Mesenchymal stem cell (in vitro differentiated cells and primary cell): ENCODE measurements around the gene TRIM37.

Experiments
- DNase-seq: peaks from one replicate; pipeline ENCODE4 v3.0.0-alpha.2; 2013
- H2AFZ ChIP-seq: one replicate; pipeline ENCODE4 v1.6.1; 2013; ENCODE audit warnings: low read depth, mild to moderate bottlenecking, control low read depth, inconsistent platforms, low read length, moderate library complexity
- H2AK5ac ChIP-seq: 2 replicates; pipeline ENCODE4 v1.6.1; 2013; ENCODE audit warnings: low read length, moderate library complexity, mild to moderate bottlenecking, inconsistent platforms; ENCODE audit not compliant: severe bottlenecking
- H2BK120ac ChIP-seq: one replicate; pipeline ENCODE4 v1.6.1; 2013; ENCODE audit warnings: low read depth, mild to moderate bottlenecking, inconsistent platforms, low read length, moderate library complexity
- H2BK12ac ChIP-seq, 2 experiments: one replicate each; pipeline ENCODE4 v1.6.1; 2013; ENCODE audit warnings: inconsistent platforms in 2 of 2, low read length in 2 of 2, mild to moderate bottlenecking in 2 of 2, moderate library complexity in 2 of 2, control low read depth in 1 of 2
- H2BK15ac ChIP-seq: one replicate; pipeline ENCODE4 v1.6.1; 2013; ENCODE audit warnings: mild to moderate bottlenecking, low read depth, inconsistent platforms; ENCODE audit not compliant: poor library complexity, severe bottlenecking
- H2BK5ac ChIP-seq: 2 replicates; pipeline ENCODE4 v1.6.1; 2013; ENCODE audit warnings: low read depth, mild to moderate bottlenecking, low read length, control low read depth, inconsistent platforms; ENCODE audit not compliant: poor library complexity, severe bottlenecking
- H3K14ac ChIP-seq, 2 experiments: one replicate each; pipeline ENCODE4 v1.6.1; 2013; ENCODE audit warnings: inconsistent platforms in 2 of 2, low read length in 2 of 2, control low read depth in 1 of 2, mild to moderate bottlenecking in 1 of 2, moderate library complexity in 1 of 2
- H3K18ac ChIP-seq, 2 experiments: one replicate each; pipeline ENCODE4 v1.6.1; 2013; ENCODE audit warnings: inconsistent platforms in 2 of 2, low read length in 2 of 2, control low read depth in 1 of 2, low read depth in 1 of 2, mild to moderate bottlenecking in 1 of 2
- H3K23ac ChIP-seq, 2 experiments: one replicate each; pipeline ENCODE4 v1.6.1; 2013; ENCODE audit warnings: inconsistent platforms in 2 of 2, low read length in 2 of 2, mild to moderate bottlenecking in 2 of 2, moderate library complexity in 2 of 2, control low read depth in 1 of 2
- H3K27ac ChIP-seq: 2 replicates; pipeline ENCODE4 v1.5.1; 2013; ENCODE audit warnings: mild to moderate bottlenecking, moderate library complexity, low read length, control low read depth, inconsistent platforms; ENCODE audit not compliant: poor library complexity, severe bottlenecking
- H3K27me3 ChIP-seq, 2 experiments: 2 replicates each; pipeline versions ENCODE4 v1.6.1 to v1.7.0; 2013; ENCODE audit warnings: low read length in 2 of 2, mild to moderate bottlenecking in 2 of 2, moderate library complexity in 2 of 2, control low read depth in 1 of 2, inconsistent platforms in 1 of 2; ENCODE audit not compliant: control insufficient read depth in 1 of 2, insufficient read depth in 1 of 2
- H3K36me3 ChIP-seq, 2 experiments: 2 replicates each; pipeline versions ENCODE4 v1.6.1 to v1.7.0; 2013; ENCODE audit warnings: low read length in 2 of 2, control low read depth in 1 of 2, inconsistent platforms in 1 of 2, low read depth in 1 of 2, mild to moderate bottlenecking in 1 of 2; ENCODE audit not compliant: insufficient read depth in 2 of 2, control insufficient read depth in 1 of 2
- H3K4ac ChIP-seq, 2 experiments: one replicate each; pipeline ENCODE4 v1.6.1; 2013; ENCODE audit warnings: inconsistent platforms in 2 of 2, low read length in 2 of 2, mild to moderate bottlenecking in 2 of 2, moderate library complexity in 2 of 2, control low read depth in 1 of 2, low read depth in 1 of 2
- H3K4me1 ChIP-seq: 2 replicates; pipeline ENCODE4 v1.6.1; 2013; ENCODE audit warnings: low read depth, low read length, control low read depth; ENCODE audit not compliant: control insufficient read depth, insufficient read depth
- H3K4me2 ChIP-seq: 2 replicates; pipeline ENCODE4 v1.6.1; 2013; ENCODE audit warnings: low read length, mild to moderate bottlenecking, inconsistent platforms; ENCODE audit not compliant: poor library complexity, severe bottlenecking
- H3K4me3 ChIP-seq, 2 experiments: 2 replicates each; pipeline versions ENCODE4 v1.5.1 to v1.7.0; 2013; ENCODE audit warnings: low read length in 2 of 2, mild to moderate bottlenecking in 2 of 2, control low read depth in 1 of 2, low read depth in 1 of 2; ENCODE audit not compliant: insufficient read depth in 1 of 2
- H3K79me1 ChIP-seq: replicated peaks from 2 replicates; pipeline ENCODE4 v1.6.1; 2013; ENCODE audit warnings: mild to moderate bottlenecking, control low read depth, low read length, inconsistent platforms; ENCODE audit not compliant: poor library complexity, severe bottlenecking
- H3K9ac ChIP-seq: 2 replicates; pipeline ENCODE4 v1.7.0; 2013; ENCODE audit warnings: mild to moderate bottlenecking, low read length, moderate library complexity
- H3K9me3 ChIP-seq: 2 replicates; pipeline ENCODE4 v1.7.0; 2013; ENCODE audit warnings: mild to moderate bottlenecking, low read length; ENCODE audit not compliant: control insufficient read depth
- H4K8ac ChIP-seq: one replicate; pipeline ENCODE4 v1.6.1; 2013; ENCODE audit warnings: inconsistent platforms, mild to moderate bottlenecking, low read length, moderate library complexity
- H4K91ac ChIP-seq: one replicate; pipeline ENCODE4 v1.6.1; 2013; ENCODE audit warnings: mild to moderate bottlenecking, low read length, inconsistent platforms
- WGBS: methylation state at CpG from one replicate; pipeline ENCODE4 v1.1.7; 2013; ENCODE audit warnings: mixed read lengths; 5-methylcytosine and 5-hydroxymethylcytosine counted together

TRIM37 gene

DNA sequence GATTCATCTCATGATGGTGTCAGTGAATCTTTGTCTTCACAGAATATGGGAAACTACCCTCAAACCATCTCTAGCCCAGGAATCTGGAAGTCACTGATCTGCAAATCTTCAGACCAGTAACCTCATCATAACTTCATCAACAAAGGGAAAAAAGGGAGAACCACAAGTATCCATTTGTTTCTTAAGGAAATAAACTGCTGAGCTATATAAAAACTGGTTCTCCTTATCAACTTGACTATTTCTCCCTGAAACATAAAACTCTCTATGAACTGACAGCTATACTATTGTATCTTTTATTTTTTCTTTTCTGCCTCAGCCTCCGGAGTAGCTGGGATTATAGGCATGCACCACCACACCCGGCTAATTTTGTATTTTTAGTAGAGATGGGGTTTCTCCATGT lies 39.3 kb downstream of the TRIM37 start:
- Histone ChIP-seq H2BK15ac (no peak overlapping the region), H3K4ac (no peak overlapping the region), H3K18ac (no peak overlapping the region), H2BK12ac (no peak overlapping the region), H2AFZ (no peak overlapping the region), H3K27ac (no peak overlapping the region), H3K14ac (no peak overlapping the region), H2BK120ac (no peak overlapping the region), H3K4me3 (no peak overlapping the region), H3K9ac (no peak overlapping the region), H3K9me3 (no peaks in the 10 kb centered on the region), H2BK5ac (no peak overlapping the region), H4K8ac (no peak overlapping the region), H2AK5ac (no peak overlapping the region), H3K4me1 (no peaks in the 10 kb centered on the region), H3K36me3 (peaks cover 17 to 74% of the 10 kb centered on the region in 2 experiments), H4K91ac (no peak overlapping the region), H3K4me2 (no peak overlapping the region), H3K23ac (no peak overlapping the region), H3K27me3 (no peaks in the 10 kb centered on the region), H3K79me1 (peaks cover 13% of the 10 kb centered on the region)
- WGBS: 100% methylated on average over 2 of the region's 2 CpGs
- no peak for DNase-seq

DNA sequence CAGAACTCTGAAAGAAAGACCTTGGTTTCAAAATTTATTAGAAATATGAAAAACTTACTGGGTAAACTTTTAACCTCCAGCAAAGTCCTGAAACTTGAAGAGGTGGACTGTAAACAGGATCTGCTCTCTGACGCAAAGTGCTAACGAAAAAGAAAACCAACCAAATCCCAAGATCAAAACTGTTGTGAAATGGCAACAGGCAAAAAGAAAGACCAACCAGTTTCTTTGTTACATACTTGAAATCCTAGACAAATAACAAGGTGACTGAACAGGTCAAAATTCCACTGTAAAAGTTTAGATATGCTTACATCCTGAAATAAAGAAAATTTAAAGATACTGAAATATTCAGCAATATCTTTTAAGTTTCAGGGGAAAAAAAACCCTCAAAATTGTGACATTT lies 44.2 kb downstream of the TRIM37 start:
- 97% methylated on average over 2 of the region's 2 CpGs for WGBS
- H3K79me1 ChIP-seq: peaks cover 6% of the 10 kb centered on the region

DNA sequence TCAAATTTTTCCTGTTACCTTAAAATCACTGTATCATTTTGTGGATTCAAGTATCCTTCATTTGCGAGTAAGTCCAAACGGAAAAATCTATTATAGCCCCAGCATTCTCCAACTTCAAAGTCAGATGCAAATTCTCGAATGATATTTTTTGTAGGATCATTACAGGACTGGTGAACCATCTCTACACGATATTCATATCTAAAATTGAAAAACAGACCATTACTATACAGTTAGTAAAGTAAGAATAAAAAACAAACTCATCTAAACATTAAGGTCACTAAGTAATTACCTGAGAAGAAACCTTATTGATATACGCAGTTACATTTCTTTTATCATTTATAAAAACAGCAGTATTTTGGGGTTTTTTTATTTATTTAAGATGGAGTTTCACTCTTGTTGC lies 49.8 kb downstream of the TRIM37 start:
- Histone ChIP-seq H3K23ac (no peak overlapping the region), H2AK5ac (no peak overlapping the region), H4K8ac (no peak overlapping the region), H2BK15ac (no peak overlapping the region), H3K79me1 (peaks cover 2% of the 10 kb centered on the region), H3K18ac (no peak overlapping the region), H3K4ac (no peak overlapping the region), H3K36me3 (peaks cover 28 to 56% of the 10 kb centered on the region in 2 experiments), H2AFZ (no peak overlapping the region), H3K9ac (no peak overlapping the region), H3K9me3 (no peaks in the 10 kb centered on the region), H3K14ac (no peak overlapping the region), H3K4me2 (no peak overlapping the region), H3K4me3 (no peak overlapping the region), H3K27me3 (no peaks in the 10 kb centered on the region), H2BK120ac (no peak overlapping the region), H4K91ac (no peak overlapping the region), H3K27ac (no peak overlapping the region), H2BK12ac (no peak overlapping the region), H3K4me1 (no peaks in the 10 kb centered on the region), H2BK5ac (no peak overlapping the region)
- WGBS: 100% methylated on average over 2 of the region's 5 CpGs
- DNase-seq: no peak

More for the DNA sequence above, 44.2 kb downstream of the TRIM37 start:
- Histone ChIP-seq H3K14ac (no peak overlapping the region), H2BK120ac (no peak overlapping the region), H3K36me3 (peaks cover 21 to 69% of the 10 kb centered on the region in 2 experiments), H3K4me1 (no peaks in the 10 kb centered on the region), H3K27ac (no peak overlapping the region), H3K27me3 (no peaks in the 10 kb centered on the region), H3K9ac (no peak overlapping the region), H2BK15ac (no peak overlapping the region), H2AFZ (no peak overlapping the region), H2AK5ac (no peak overlapping the region), H3K9me3 (no peaks in the 10 kb centered on the region), H3K18ac (no peak overlapping the region), H4K8ac (no peak overlapping the region), H2BK5ac (no peak overlapping the region), H3K23ac (no peak overlapping the region), H3K4me2 (no peak overlapping the region), H2BK12ac (no peak overlapping the region), H3K4me3 (no peak overlapping the region), H4K91ac (no peak overlapping the region), H3K4ac (no peak overlapping the region)
- no peak for DNase-seq

DNA sequence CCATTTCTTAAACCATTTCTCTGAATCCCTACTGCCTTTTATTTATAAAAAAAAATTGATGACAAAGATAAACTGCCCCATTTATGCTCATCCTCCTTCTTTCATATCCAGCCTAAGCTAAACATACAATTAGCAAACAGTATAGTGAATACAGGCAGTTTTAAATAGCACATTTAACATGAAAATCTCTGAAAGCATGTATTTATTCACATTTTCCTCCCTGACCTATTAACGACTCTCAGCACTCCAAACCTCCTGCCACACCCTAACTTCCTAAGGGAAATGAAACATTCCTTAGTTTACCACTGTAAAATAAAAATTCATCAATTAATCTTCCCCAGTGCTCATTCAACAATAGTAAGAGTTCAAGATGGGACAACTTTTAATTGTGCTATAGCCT lies 56.9 kb downstream of the TRIM37 start:
- WGBS: 93% methylated on average over 1 of the region's 1 CpG
- no peak overlapping the region for H4K91ac ChIP-seq

More for the DNA sequence above, 56.9 kb downstream of the TRIM37 start:
- H3K4ac ChIP-seq: no peak overlapping the region
- H3K27me3 ChIP-seq: no peaks in the 10 kb centered on the region
- H3K23ac ChIP-seq: no peak overlapping the region
- no peaks in the 10 kb centered on the region for H3K4me1 ChIP-seq
- DNase-seq: no peak
- no peak overlapping the region for H3K27ac ChIP-seq
- H3K18ac ChIP-seq: no peak overlapping the region
- H3K4me3 ChIP-seq: no peak overlapping the region
- H3K9me3 ChIP-seq: no peaks in the 10 kb centered on the region
- peaks cover 20 to 55% of the 10 kb centered on the region in 2 experiments for H3K36me3 ChIP-seq
- H2BK12ac ChIP-seq: no peak overlapping the region
- H3K9ac ChIP-seq: peak overlapping the region; percentile 12
- H3K79me1 ChIP-seq: peaks cover 6% of the 10 kb centered on the region
- H3K14ac ChIP-seq: no peak overlapping the region
- no peak overlapping the region for H2AFZ ChIP-seq
- H2AK5ac ChIP-seq: no peak overlapping the region
- no peak overlapping the region for H2BK5ac ChIP-seq
- no peak overlapping the region for H2BK120ac ChIP-seq
- H4K8ac ChIP-seq: no peak overlapping the region
- no peak overlapping the region for H3K4me2 ChIP-seq
- H2BK15ac ChIP-seq: no peak overlapping the region
